Neural cell (in vitro differentiated cells): ENCODE measurements around the gene SLC6A19.

Experiments used
- POLR2AphosphoS5 ChIP-seq: IDR thresholded peaks from 2 replicates; pipeline ENCODE4 v1.6.1; 2012
- REST ChIP-seq: IDR thresholded peaks from 2 replicates; pipeline ENCODE4 v1.6.1; 2012; ENCODE audit warnings: borderline replicate concordance
- TAF1 ChIP-seq: IDR thresholded peaks from 2 replicates; pipeline ENCODE4 v1.6.1; 2012; ENCODE audit warnings: low read depth
- TF ChIP-seq, protein P1 (sequence below): fragments of 450-650 bp; IDR thresholded peaks from 2 replicates; pipeline ENCODE4 v1.5.1; 2014; ENCODE audit warnings: antibody characterized with exemption, mild to moderate bottlenecking, moderate library complexity; ENCODE audit not compliant: poor library complexity, severe bottlenecking

- TF ChIP-seq, protein P1, sequence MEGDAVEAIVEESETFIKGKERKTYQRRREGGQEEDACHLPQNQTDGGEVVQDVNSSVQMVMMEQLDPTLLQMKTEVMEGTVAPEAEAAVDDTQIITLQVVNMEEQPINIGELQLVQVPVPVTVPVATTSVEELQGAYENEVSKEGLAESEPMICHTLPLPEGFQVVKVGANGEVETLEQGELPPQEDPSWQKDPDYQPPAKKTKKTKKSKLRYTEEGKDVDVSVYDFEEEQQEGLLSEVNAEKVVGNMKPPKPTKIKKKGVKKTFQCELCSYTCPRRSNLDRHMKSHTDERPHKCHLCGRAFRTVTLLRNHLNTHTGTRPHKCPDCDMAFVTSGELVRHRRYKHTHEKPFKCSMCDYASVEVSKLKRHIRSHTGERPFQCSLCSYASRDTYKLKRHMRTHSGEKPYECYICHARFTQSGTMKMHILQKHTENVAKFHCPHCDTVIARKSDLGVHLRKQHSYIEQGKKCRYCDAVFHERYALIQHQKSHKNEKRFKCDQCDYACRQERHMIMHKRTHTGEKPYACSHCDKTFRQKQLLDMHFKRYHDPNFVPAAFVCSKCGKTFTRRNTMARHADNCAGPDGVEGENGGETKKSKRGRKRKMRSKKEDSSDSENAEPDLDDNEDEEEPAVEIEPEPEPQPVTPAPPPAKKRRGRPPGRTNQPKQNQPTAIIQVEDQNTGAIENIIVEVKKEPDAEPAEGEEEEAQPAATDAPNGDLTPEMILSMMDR, result no peak
- TF ChIP-seq REST (no peak), POLR2AphosphoS5 (no peak), TAF1 (no peak)
Observed at GRCh38 chr5:1180096-1180495, 21.3 kb upstream of the SLC6A19 start.
